Measurements from ENCODE around the gene TRIM44.
A peak's percentile ranks its signal among the peaks of the same experiment; 100 is the strongest.

TRIM44 gene

DNA sequence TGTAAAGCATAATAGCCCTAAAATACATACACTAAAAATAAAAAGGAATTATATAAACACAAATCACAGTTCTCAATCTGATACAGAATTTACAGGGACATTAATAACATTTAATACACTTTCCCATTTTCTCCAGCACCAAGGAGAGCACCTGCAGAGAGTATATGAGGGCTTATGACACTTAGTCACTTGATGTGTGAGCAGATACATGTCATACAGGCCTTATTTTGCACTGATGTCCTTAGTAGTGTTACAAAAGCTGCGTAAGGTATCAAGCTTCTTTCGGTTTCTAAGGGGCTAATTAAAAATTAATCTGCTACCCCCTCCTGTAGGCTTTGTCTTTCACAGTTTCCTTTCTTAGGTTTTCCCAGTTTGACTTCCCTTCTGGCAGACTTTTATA, 61.3 kb downstream of the TRIM44 start:
- Histone ChIP-seq H3K27ac (no peak overlapping the region), H3K27me3 (replicated peaks) (no peaks in the 10 kb centered on the region), H3K4me3 (ENCODE audit: low read depth, low read length) (no peak overlapping the region), H3K36me3 (replicated peaks) (no peaks in the 10 kb centered on the region)
- in situ Hi-C loops (cut with HindIII; ENCODE audit: low pct_ligation_motif_present, low sequenced_read_pairs): no loop called here
- no peak for DNase-seq
- TF ChIP-seq, protein P1, sequence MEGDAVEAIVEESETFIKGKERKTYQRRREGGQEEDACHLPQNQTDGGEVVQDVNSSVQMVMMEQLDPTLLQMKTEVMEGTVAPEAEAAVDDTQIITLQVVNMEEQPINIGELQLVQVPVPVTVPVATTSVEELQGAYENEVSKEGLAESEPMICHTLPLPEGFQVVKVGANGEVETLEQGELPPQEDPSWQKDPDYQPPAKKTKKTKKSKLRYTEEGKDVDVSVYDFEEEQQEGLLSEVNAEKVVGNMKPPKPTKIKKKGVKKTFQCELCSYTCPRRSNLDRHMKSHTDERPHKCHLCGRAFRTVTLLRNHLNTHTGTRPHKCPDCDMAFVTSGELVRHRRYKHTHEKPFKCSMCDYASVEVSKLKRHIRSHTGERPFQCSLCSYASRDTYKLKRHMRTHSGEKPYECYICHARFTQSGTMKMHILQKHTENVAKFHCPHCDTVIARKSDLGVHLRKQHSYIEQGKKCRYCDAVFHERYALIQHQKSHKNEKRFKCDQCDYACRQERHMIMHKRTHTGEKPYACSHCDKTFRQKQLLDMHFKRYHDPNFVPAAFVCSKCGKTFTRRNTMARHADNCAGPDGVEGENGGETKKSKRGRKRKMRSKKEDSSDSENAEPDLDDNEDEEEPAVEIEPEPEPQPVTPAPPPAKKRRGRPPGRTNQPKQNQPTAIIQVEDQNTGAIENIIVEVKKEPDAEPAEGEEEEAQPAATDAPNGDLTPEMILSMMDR (IDR thresholded peaks at IDR 0.05; ENCODE audit: low read depth, low read length, missing control alignments): no peak

DNA sequence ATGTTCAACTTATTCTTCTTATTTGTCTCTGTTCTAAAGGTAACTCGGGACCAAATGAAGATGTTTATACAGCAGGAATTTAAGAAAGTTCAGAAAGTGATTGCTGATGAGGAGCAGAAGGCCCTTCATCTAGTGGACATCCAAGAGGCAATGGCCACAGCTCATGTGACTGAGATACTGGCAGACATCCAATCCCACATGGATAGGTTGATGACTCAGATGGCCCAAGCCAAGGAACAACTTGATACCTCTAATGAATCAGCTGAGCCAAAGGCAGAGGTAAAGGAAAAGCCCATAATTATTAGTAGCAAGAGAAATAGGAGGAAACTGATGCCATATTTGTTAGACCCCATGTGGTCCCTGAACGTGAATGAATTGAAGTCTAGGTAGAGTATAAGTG, 63.3 kb downstream of the TRIM44 start:
- in situ Hi-C loops (cut with HindIII; ENCODE audit: low pct_ligation_motif_present, low sequenced_read_pairs): no loop called here
- TF ChIP-seq, protein P1 (IDR thresholded peaks at IDR 0.05; ENCODE audit: low read depth, low read length, missing control alignments): no peak
- no peaks in the 10 kb centered on the region for H3K27me3 ChIP-seq (replicated peaks)
- H3K36me3 ChIP-seq (replicated peaks): no peaks in the 10 kb centered on the region
- H3K4me3 ChIP-seq (ENCODE audit: low read depth, low read length): no peak overlapping the region
- peak; percentile 85 for DNase-seq
- H3K27ac ChIP-seq: no peak overlapping the region

DNA sequence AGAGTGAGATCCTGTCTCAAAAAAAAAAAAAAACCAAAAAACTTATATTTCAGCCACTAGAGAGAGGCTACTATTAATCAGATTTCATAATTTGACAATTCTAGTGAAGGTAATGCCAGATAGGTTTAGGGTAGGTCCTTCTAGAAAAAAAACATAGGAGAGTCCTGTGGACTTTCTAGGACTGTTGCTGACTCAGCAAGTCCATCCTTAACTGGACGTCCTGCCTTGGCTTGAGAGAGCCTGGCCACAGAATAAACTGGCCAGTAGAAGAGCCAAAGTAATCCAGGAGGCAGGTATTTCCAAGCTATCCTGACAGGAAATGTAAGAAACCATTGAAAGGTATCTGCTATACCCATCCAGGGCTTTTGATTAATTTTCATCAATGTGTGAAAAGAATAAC, 64.6 kb downstream of the TRIM44 start:
- Histone ChIP-seq H3K4me3 (ENCODE audit: low read depth, low read length) (no peak overlapping the region), H3K36me3 (replicated peaks) (no peaks in the 10 kb centered on the region), H3K27me3 (replicated peaks) (no peaks in the 10 kb centered on the region), H3K27ac (no peak overlapping the region)
- TF ChIP-seq, protein P1 (IDR thresholded peaks at IDR 0.05; ENCODE audit: low read depth, low read length, missing control alignments): no peak
- DNase-seq: no peak
- in situ Hi-C loops (cut with HindIII; ENCODE audit: low pct_ligation_motif_present, low sequenced_read_pairs): no loop called here

DNA sequence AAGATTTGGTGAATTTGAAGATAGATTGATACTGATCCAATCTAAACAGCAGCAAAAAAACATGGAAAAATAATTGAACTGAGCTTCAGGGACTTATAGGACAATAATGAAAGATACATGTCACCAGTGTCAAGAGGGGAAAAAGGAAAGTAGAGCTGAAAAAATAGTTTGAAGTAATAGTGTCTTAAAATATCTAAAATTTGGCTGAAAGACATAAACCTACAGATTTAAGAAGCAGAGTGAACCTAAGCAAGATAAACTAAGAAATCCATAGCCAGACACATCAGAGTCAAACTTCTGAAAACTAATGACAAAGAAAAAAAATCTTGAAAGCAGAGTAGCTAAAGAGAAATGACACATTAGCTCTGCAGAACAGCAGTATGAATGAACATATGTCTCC, 67.7 kb downstream of the TRIM44 start:
- no peaks in the 10 kb centered on the region for H3K27me3 ChIP-seq (replicated peaks)
- no peak for DNase-seq
- TF ChIP-seq, protein P1 (IDR thresholded peaks at IDR 0.05; ENCODE audit: low read depth, low read length, missing control alignments): no peak
- in situ Hi-C loops (cut with HindIII; ENCODE audit: low pct_ligation_motif_present, low sequenced_read_pairs): no loop called here
- H3K36me3 ChIP-seq (replicated peaks): no peaks in the 10 kb centered on the region
- no peak overlapping the region for H3K27ac ChIP-seq
- no peak overlapping the region for H3K4me3 ChIP-seq (ENCODE audit: low read depth, low read length)

DNA sequence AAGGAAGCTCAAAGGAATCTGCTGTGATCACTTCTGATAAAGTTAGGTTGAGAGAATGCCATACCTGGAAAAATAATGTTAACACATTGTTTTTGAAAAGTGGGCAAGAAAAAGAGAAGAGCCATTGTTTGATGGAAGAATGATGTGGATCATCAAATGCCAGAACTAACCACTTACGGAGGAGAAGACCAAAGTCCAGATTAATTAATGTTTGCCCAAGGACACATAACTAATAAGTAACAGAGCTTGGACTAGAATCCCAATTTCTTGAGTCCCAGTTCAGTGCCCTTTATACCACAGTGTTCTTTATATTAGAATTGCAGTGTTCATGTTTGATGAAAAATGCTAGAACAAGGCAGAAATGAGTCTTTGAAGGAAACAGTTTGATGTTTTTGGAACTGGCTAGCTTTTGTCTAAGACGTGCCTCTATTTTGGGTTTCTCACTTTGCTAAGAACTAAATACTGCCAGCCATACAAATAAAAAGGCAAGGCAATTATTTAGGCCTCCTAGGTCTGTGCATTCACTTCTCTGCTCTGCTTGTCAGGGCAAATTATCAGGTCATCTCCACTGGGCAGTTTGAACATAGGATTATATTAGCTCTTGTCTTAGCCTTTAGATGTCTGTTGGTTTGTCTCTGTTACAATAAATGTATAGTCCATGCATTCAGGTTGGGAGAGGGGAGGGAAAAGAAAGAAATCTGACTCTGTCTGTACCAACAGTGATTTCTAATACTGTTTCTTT, 72.3 kb downstream of the TRIM44 start:
- H3K4me3 ChIP-seq (ENCODE audit: low read depth, low read length): no peak overlapping the region
- no peak overlapping the region for H3K27ac ChIP-seq
- in situ Hi-C loops (cut with HindIII; ENCODE audit: low pct_ligation_motif_present, low sequenced_read_pairs): no loop called here
- TF ChIP-seq, protein P1 (IDR thresholded peaks at IDR 0.05; ENCODE audit: low read depth, low read length, missing control alignments): no peak
- no peak for DNase-seq
- peaks cover 6% of the 10 kb centered on the region for H3K36me3 ChIP-seq (replicated peaks)
- H3K27me3 ChIP-seq (replicated peaks): no peaks in the 10 kb centered on the region

DNA sequence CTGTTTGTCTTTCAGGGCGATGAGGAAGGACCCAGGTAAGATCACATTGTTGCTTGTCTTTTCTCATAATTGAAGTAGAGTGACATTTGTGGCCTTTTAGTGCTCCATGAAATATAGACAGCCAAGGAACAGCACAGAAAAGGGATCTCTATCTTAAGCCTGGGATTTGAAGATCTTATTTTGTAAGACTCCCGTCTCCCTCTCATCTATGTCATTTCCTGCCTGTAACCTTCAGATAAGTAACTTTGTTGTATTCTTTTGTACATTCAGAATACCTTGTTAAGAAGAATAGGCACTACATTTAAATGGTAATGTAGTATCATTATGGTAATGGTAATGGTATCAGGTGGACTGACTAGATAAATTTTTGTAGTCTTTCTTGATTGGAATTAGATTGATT, 72.8 kb downstream of the TRIM44 start:
- Histone ChIP-seq H3K4me3 (ENCODE audit: low read depth, low read length) (no peak overlapping the region), H3K27me3 (replicated peaks) (no peaks in the 10 kb centered on the region), H3K27ac (no peak overlapping the region), H3K36me3 (replicated peaks) (peaks cover 6% of the 10 kb centered on the region)
- TF ChIP-seq, protein P1 (IDR thresholded peaks at IDR 0.05; ENCODE audit: low read depth, low read length, missing control alignments): no peak
- in situ Hi-C loops (cut with HindIII; ENCODE audit: low pct_ligation_motif_present, low sequenced_read_pairs): no loop called here
- no peak for DNase-seq

Data from brain microvascular endothelial cell (primary cell).